ENCODE data around the gene CHAT.
"Not testable (repeated sequence)": the region's sequence is repeated elsewhere in the genome, so short reads cannot be mapped to it uniquely, and the experiment has no call there.

CHAT gene

DNA sequence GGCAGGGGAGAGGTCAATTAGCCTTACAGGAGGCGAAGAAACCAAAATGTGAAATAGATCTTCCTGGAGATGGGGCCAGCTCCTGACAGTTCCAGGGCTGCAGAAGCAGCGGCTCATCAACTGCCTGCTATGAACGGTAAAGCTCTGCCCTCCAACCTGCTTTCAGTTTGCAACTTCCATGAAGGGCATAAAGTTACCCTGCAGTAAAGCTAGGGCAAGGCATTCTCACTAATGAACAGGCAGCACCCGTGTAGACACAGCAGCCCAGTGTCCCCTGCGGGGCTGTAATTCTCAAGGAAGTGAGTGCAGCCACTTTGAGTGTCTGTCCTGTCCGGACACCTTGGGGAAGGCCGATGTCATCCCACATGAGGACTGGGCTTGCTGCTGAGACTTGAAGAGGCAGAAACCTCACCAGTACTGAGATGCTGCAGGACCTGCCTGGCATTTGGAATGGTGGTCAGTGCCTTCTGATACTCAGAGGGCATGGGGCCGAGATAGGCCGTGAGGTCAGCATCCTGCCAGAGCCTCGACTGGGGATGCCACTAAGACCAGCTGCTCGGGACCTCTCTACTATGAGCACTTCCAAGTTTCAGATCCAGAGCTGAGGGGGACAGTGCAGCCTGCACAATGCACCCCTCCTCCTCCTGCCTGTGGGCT, 39.6 kb downstream of the CHAT start:
- no peak for DNase-seq (ENCODE audit: low read depth)

DNA sequence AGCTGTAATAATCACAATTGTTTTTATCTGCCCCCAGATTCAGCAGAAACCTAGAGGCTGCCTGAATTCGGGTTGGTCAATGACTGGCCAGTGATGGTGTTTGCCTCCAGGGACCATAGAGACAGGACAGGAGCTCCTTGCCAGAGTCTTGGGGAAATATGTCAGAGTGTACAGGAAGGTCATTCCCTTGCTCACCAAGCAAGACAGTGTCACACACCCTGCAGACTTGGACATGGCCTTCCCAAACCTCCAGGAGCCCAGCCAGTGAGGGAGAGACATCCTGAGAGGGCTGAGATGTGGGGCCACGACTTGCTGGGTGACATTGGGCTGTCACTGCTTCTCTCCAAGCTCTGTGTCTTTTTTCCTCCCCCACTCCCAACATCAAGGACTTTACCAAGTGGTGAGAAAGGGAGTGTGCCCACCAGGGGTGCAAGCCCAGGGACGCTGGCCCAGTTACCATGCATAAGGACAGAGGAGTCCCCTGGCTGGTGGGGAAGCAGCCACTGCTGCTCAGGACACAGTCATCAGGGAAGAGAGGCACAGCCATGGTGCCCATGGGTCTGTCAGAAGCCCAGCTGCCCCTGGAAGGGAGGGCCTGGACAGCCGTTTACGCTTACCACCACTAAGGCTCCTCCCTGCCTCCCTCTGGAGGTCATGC, 40.3 kb downstream of the CHAT start:
- DNase-seq (ENCODE audit: low read depth), result no peak

DNA sequence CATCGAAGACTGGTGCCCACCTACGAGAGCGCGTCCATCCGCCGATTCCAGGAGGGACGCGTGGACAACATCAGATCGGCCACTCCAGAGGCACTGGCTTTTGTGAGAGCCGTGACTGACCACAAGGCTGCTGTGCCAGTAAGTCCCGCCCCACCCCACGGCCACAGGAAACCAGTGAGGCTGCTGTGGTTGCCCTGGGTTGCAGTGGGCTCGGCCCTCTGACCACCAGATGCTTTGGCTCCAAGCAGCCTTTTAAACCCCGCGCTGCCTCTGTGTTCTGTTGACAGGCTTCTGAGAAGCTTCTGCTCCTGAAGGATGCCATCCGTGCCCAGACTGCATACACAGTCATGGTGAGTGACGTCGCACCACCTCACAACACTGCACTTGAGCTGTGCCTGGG, 41.3 kb downstream of the CHAT start:
- no peak for DNase-seq (ENCODE audit: low read depth)

DNA sequence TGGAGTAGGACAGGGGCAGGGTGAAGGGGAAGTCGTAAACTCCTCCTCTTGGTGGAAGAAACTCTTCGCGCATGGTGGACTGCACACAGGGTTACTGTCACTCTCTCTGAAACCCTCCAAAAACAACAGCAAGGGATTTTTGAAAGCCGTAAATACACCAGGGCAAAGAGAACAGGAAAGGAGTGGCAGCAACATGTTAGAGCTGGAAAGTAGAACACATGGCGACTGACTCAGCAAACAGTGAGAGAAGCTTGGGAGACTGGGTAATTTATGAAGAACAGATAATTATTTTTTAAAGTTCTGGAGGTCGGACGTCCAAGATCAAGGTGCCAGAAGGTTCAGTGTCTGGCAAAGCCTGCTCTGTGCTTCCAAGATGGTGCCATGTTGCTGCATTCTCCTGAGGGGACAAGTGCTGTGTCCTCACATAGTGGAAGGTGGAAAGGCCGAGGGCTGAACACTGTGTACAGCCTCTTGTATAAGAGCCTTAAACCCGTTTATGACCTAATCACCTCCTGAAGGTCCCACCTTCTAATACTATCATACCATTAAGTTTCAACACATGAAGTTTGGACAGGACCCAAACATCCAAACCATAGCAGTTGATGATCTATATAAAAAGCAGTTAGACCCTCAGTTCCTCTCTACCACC, 43.1 kb downstream of the CHAT start:
- no peak for DNase-seq (ENCODE audit: low read depth)

DNA sequence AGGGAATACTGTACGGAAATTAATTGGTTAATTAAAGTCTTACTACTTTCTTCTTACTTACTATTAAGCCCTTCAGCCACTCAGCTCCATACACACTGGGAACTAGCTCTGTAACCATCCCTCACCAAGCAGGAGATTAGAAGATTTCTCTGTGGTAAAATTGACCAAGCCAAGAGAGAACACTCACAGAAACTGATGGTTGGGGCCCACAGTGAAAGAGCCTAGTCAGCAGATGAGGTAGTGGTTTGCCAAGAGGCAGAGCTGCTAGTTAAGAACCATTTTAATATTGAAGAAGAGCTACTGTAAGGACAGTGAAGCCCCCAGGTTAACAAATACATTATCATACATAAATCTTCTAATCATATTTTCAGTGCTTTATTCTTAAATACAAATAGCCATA, 43.8 kb downstream of the CHAT start:
- DNase-seq (ENCODE audit: low read depth), result no peak

DNA sequence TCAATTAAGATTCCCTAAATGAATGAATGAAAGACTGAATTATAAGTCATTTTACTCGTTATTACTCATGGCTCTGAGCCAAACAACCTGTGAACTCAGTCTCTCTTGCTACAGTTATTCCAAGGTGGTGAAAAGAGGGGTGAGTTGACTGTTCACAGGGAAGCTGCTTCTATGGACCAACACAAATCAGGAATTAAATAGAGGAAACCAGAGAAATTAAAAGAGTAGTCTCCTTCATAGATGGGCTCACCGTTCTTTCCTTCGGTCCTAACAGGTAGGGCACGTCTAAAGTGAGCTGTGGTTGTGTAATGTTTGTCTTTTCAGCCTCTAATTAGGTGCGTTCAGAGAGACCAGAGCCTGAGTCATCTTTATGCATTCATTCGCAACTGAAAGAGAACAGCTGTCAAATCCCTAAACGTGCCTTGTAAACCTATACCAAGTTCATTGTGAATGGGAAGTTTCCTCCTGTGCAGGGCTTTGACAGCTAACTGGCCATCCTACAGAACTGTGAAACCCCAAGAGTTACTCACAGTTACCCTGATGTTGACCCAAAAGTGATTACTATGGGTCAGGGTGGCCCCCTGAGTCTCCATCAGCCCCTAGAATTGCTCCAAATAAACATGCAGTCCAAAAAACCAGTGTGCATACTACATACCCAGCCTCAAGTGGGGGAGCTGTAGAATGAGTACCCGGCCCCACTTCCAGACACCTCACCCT, 47.5 kb downstream of the CHAT start:
- DNase-seq (ENCODE audit: low read depth), result no peak

DNA sequence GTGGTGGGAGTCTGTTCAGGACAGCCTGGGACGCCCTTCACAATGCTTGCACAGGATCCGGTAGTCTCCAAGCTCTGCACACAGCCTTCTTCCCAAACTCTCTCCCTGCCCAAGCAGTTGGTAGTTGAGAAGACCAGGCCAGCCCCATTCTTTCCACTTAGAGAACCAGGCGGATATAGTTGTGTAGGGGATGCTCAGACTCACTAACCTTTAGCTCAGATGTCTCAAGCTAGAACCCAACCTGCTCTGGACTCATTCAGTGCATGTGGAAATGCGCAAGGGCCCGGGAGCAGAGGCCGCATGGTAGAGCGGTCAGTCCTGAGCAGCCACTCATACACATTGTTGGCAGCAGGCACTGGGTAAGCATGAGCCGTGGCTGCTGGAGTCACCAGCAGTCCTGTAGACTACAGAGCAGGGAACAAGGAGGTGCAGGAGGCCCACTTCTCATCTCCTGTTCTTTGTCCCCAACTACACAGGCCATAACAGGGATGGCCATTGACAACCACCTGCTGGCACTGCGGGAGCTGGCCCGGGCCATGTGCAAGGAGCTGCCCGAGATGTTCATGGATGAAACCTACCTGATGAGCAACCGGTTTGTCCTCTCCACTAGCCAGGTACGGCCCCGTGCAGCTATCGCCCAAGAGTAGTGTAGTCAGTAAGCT, 48.5 kb downstream of the CHAT start:
- no peak for DNase-seq (ENCODE audit: low read depth)

DNA sequence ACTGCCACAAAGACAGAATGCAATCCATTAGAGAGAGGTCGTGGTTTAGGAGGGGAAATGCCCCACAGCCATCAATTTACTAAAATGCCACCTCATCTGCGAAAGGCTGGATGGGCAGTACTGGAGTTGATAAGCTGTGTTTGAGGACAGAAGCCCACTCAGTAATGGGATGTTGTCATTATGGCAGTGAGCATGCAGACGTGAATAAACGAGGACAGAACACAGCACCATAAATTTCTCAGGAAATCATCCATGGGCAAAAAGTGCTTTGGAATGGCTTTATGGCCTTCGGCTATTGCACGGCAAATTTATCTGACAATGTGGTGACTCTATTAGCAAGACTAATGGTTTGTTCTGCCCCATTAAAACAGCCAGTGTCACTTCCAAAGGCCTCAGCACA, 49.8 kb downstream of the CHAT start:
- DNase-seq (ENCODE audit: low read depth), result no peak

DNA sequence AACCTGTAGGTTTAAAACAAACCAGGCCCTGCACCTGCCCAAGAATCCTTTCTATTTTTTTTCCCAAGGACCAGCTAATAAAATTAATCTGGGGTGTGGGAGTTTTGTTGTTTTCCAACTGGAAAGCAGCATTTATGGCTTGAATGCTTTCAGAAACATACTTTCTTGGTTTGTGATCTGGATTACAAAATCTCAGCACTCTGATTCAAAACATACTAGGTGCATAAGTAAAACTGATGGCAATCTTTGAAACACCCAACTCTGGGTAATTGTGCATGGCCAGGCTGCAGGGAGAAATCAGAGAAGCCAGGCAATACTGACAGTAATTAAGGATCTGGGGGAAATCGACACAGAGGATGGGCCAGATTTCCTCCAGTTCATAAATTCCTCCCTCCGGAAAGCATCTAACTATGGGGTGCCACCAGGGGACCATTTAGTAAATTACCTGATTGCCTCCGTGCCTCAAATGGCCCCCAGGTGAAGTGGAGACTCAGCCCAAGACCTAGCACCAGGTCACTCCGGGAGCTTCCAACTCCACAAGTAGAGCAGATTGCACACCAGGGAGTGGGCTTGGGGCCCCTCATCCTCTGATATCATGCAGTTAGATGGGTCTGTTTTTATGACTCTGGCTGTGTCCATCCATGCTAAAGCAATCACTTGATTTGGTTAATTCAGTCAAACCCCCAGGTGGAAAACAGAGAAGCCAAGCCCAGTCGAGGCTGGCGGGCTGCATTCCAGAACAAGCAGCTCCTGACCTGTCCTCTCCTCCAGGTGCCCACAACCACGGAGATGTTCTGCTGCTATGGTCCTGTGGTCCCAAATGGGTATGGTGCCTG, 50.4 kb downstream of the CHAT start:
- DNase-seq (ENCODE audit: low read depth), result no peak

DNA sequence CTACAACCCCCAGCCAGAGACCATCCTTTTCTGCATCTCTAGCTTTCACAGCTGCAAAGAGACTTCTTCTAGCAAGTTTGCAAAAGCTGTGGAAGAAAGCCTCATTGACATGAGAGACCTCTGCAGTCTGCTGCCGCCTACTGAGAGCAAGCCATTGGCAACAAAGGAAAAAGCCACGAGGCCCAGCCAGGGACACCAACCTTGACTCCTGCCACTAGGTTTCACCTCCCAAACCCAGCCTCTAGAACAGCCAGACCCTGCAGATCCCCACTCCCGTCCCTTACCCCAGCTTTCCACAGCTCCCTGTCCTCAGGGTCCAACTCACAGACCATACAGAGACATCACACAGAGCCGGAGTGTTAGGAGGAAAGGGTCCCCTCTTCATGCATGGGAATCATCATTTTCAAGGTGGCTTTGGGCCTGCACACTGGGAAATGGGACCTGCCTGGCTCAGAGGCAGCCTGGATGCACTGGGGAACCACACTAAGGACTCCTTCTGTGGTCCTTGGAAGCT, 51.1 kb downstream of the CHAT start:
- no peak for DNase-seq (ENCODE audit: low read depth)

DNA sequence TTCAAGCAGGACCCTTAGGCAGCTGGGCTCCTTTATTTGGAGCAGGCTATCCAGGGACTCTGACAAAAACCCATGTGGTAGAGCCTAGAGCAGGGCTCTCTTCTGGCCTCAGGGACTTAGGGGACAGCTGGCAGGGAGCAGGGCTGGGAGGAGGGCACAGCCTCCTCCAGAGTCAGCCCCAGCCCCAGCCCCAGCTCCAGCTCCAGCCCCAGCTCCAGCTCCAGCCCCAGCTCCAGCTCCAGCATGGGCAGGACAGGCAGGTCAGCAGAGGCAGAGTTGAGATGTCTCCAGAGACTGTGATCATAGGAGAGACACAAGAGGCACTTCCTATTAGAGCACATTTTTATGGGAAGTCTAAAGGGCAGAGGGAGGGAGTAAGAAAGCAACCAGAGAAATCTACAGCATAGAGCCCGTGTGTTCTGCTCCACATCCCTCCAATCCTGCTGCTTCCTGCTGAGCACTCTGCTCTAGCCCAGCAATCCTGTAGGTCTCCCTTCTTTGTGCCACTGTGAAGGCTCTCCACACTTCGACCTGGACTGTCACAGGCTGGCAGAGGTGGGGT, 52.3 kb downstream of the CHAT start:
- DNase-seq (ENCODE audit: low read depth), result no peak

DNA sequence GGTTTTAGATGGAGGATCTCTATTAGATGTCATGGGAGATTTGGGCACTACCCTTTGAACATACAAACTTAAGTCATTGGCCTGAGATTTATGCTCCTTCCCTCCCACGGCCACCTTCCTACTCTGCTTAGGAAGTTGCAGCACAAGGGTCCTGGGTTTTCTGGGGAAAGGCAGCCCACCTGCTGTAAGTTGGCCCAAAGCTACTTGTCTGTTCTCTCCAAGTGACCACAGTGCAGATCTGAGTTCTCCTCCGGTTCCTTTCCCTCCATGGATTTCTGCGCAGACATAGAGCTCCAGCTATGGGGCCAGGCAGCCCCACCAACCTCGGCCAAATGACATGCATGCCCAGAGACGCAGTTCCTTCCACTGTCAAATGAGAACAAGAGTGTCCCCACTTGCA, 52.8 kb downstream of the CHAT start:
- DNase-seq (ENCODE audit: low read depth), result no peak

DNA sequence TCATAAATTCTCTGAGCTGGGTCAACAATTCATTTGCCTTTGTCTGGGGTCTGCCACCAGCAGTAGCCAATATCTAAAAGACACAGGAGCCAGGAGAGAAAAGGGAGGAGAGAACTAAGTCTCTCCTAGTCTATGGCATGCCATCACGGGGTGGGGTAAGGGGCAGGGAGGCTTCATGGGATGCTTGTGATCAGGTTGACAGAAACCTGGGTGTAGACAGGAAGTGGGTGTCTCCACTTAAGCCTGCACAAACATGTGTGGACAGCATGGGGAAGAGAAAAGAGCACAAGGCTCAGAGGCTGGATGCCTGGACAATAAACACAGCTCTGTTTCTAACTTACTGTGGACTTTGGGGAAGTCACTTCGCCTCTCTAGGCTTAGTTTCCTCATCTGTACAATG, 54.2 kb downstream of the CHAT start:
- no peak for DNase-seq (ENCODE audit: low read depth)

DNA sequence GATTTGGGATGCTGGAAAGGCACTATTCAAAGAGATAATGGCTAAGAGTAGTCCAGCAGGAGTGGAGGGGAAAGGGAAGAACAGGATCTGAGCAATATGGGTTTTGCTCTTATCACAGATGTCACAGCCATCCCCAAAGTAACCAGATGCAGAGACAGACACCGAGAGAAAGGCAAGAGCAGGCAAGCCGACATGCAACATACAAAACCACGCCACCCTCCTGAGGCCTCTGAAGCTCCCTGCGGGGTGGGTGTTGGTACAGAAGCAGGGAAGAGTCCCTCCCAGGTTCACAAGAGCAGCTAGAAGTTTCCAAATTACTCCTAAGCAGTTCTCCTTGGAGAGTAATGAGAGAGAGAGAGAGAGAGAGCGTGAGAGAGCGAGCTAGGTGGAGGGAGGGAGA, 54.8 kb downstream of the CHAT start:
- DNase-seq (ENCODE audit: low read depth), result no peak

DNA sequence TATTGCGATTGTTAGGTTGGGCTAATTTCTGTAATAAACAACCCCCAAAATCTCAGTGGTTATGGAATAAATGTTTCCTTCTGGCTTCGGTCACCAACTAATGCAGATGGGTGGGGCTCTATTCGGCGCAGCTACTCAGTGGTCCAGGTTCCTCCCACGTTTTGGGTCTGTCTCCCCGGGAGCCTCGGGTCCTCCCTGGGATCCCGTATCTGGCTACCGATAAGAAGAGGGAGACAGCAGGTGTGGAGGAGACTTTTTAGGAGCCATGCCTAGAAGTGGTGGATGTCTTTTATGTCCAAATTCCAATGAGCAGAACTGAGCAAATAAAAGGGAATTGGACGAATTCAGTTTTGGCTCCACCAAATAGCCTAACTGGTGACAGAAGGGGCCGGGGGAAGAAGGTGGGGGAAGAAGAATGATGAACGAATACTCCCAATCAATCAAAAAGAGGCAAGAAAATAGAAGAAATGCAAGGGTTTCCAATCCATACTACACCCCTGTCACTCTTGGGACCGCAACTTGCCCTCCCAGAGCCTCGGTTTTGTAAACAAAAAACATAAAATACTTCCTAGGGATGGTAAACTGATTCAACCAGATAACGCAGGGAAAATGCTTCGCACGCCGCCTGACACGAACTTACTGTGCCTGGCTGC, 65.1 kb downstream of the CHAT start:
- no peak for DNase-seq (ENCODE audit: low read depth)

DNA sequence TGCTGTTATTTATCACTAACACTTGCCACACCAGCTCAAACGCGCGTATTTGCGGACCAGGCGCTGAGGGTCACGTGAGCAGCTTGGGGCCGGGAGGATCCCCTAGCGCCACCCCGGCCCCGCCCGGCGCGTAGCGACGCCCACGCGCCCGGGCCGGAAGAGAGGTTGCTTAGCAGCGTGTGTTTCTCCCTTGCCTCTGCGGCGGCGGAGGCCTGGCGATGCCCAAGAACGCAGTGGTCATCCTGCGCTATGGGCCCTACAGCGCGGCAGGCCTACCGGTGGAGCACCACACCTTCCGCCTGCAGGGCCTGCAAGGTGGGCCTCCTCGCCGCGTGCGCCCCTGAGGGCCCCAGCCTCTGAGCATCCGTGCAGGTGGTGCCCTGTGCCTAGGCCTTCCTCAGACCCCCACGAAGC, 65.7 kb downstream of the CHAT start, which contains the start of gene C10orf53:
TSS of gene C10orf53 (plus strand) at position 172 of the 414 bp plus-strand sequence. CDS start at position 219, 47 bp downstream.
- no peak for DNase-seq (ENCODE audit: low read depth)

DNA sequence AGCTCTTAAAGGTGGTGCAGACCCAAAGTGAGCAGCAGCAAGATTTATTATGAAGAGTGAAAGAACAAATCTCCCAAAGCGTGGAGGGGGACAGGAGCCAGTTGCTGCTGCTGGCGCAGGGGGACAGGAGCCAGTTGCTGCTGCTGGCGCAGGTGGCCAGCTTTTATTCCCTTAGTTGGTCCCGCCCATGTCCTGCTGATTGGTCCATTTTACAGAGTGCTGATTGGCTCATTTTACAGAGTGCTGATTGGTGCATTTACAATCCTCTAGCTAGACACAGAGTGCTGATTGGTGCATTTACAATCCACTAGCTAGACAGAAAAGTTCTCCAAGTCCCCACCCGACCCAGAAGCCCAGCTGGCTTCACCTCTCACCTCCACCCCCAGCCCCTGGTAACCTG, 68.6 kb downstream of the CHAT start:
- not testable (repeated sequence) for DNase-seq (ENCODE audit: low read depth)

DNA sequence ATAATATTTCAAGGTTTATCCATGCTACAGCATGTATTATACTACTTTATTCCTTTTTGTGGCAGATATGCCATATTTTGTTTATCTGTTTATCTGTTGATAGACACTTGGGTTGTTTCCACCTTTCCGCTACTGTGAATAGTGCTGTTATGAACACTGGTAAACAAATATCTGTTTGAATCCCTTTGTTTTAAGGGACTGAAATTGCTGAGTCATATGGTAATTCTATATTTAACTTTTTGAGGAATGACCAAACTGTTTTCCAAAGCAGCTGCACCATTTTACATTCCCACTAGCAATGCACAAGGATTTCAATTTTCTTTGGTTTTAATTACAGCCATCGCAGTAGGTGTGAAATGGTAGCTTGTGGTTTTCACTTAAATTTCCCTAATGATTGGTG, 69.0 kb downstream of the CHAT start:
- DNase-seq (ENCODE audit: low read depth), result no peak

DNA sequence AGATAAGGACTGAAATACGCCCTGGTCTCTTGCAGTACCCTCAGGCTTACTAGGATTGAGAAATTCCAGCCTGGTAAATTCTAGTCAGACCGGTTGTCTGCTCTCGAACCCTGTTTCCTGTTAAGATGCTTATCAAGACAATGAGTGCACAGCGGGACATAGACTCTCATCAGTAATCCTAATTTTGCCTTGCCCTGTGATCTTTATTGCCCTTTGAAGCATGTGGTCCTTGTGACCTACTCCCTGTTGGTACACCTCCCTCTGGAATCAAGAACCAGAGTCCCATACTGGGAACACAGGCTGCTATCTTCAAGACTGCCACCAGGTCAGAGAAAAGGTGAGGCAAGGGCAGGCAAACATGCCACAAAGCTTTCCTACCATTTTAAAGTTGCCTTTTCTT, 72.8 kb downstream of the CHAT start:
- no peak for DNase-seq (ENCODE audit: low read depth)

DNA sequence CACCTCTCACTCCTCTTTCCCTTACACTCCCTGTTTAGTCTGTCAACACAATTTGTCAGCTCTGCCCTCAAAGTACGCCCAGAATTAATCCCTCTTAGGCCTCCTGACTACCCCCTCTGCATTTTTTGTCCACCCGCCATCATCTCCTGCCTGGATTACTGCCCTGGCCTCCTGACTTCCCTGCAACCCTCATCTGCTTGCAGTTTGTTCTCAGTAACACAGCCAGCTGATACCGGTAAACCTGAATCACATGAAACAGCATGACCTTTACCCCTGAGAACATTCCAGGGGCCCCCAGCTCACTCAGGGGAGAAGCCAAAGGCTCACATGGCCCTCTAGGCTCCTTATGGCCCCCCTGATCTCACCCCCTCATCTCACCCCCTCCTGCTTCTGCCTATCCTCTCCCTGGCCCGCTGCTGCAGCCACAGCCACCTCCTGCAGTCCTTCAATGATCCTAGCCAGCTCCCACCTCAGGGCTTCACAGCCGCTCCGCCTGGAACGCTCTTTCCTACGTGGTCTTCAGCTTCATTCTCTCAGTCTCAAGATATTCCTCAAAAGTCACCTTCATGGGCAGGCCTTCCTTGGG, 74.5 kb downstream of the CHAT start:
- DNase-seq (ENCODE audit: low read depth), result no peak

Measured in non-pigmented ciliary epithelial cell (primary cell).